Ishikawa (cell line): ENCODE measurements around the gene ST3GAL3.

Experiments used
- CEBPB ChIP-seq: IDR thresholded peaks from 2 replicates; pipeline ENCODE4 v1.6.1; 2012
- CREB1 ChIP-seq: IDR thresholded peaks from 2 replicates; pipeline ENCODE4 v1.6.1; 2012; ENCODE audit warnings: low read depth
- EGR1 ChIP-seq: IDR thresholded peaks from 2 replicates; pipeline ENCODE4 v1.6.1; 2012
- EP300 ChIP-seq: IDR thresholded peaks from 2 replicates; pipeline ENCODE4 v1.6.1; 2012; ENCODE audit warnings: borderline replicate concordance
- FOXM1 ChIP-seq: IDR thresholded peaks from 2 replicates; pipeline ENCODE4 v1.6.1; 2012; ENCODE audit warnings: low read depth, borderline replicate concordance
- NFIC ChIP-seq: IDR thresholded peaks from 2 replicates; pipeline ENCODE4 v1.6.1; 2012
- RAD21 ChIP-seq: IDR thresholded peaks from 2 replicates; pipeline ENCODE4 v1.6.1; 2012; ENCODE audit warnings: low read depth
- TAF1 ChIP-seq: IDR thresholded peaks from 2 replicates; pipeline ENCODE4 v1.6.1; 2012; ENCODE audit warnings: low read depth, mild to moderate bottlenecking
- TEAD4 ChIP-seq: IDR thresholded peaks from 2 replicates; pipeline ENCODE4 v1.6.1; 2012
- YY1 ChIP-seq: IDR thresholded peaks from 2 replicates; pipeline ENCODE4 v1.6.1; 2012; ENCODE audit warnings: low read depth
- ZBTB7A ChIP-seq: IDR thresholded peaks from 2 replicates; pipeline ENCODE4 v1.6.1; 2012; ENCODE audit warnings: low read depth
- TF ChIP-seq, protein P1 (sequence below): IDR thresholded peaks from 2 replicates; pipeline ENCODE4 v1.6.1; 2012
- TF ChIP-seq, protein P2 (sequence below): IDR thresholded peaks from 2 replicates; pipeline ENCODE4 v1.6.1; 2012; ENCODE audit warnings: low read depth, mild to moderate bottlenecking
- TF ChIP-seq, protein P3 (sequence below): IDR thresholded peaks from 2 replicates; pipeline ENCODE4 v1.6.1; 2012

DNA sequence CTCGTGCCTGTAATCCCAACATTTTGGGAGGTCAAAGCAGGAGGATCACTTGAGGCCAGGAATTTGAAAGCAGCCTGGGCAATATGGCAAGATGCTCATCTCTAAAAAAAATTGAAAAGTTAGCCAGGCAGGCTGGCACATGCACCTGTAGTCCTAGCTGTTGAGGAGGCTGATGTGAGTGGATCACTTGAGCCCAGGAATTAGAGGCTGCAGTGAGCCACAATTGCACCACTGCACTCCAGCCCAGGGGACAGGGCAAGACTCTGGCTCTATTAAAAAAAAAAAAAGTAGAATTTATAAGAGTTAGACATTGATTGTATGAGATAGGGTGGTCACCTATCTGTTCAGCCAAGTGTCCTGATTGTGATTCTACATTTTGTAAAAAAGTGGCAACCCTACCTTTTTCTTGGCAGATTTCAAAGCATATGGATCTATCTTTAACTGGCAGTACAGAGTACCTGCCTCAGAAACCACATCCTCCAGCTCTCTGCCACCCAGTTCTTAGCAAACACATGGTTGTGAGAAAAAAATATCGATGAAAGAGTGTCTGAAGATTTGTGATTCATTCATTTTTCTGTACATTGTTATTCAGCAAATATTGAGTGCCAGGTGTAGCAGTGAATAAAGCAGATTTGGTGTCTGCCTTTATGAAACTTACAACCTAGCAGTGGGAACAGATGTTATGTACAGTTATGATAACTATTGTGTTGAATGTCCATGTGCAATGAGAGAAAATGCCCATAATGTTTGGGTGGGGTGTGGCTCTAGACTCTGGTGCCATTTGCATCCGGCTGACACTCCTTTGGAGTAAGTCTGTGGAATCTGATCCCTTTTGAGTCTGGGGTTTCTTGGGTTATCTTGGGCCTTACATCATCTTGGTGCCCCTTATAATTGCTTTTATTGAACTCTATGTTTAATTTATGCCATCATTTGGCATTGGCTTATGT is 82.5 kb downstream of the ST3GAL3 start:
- TF ChIP-seq RAD21 (no peak), EP300 (no peak), TEAD4 (no peak), FOXM1 (no peak), NFIC (no peak), YY1 (no peak), ZBTB7A (no peak), EGR1 (no peak), CEBPB (no peak), TAF1 (no peak), CREB1 (no peak)
- TF ChIP-seq, protein P1, sequence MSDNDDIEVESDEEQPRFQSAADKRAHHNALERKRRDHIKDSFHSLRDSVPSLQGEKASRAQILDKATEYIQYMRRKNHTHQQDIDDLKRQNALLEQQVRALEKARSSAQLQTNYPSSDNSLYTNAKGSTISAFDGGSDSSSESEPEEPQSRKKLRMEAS = no peak
- TF ChIP-seq, protein P2, sequence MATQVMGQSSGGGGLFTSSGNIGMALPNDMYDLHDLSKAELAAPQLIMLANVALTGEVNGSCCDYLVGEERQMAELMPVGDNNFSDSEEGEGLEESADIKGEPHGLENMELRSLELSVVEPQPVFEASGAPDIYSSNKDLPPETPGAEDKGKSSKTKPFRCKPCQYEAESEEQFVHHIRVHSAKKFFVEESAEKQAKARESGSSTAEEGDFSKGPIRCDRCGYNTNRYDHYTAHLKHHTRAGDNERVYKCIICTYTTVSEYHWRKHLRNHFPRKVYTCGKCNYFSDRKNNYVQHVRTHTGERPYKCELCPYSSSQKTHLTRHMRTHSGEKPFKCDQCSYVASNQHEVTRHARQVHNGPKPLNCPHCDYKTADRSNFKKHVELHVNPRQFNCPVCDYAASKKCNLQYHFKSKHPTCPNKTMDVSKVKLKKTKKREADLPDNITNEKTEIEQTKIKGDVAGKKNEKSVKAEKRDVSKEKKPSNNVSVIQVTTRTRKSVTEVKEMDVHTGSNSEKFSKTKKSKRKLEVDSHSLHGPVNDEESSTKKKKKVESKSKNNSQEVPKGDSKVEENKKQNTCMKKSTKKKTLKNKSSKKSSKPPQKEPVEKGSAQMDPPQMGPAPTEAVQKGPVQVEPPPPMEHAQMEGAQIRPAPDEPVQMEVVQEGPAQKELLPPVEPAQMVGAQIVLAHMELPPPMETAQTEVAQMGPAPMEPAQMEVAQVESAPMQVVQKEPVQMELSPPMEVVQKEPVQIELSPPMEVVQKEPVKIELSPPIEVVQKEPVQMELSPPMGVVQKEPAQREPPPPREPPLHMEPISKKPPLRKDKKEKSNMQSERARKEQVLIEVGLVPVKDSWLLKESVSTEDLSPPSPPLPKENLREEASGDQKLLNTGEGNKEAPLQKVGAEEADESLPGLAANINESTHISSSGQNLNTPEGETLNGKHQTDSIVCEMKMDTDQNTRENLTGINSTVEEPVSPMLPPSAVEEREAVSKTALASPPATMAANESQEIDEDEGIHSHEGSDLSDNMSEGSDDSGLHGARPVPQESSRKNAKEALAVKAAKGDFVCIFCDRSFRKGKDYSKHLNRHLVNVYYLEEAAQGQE = no peak
- TF ChIP-seq, protein P3, sequence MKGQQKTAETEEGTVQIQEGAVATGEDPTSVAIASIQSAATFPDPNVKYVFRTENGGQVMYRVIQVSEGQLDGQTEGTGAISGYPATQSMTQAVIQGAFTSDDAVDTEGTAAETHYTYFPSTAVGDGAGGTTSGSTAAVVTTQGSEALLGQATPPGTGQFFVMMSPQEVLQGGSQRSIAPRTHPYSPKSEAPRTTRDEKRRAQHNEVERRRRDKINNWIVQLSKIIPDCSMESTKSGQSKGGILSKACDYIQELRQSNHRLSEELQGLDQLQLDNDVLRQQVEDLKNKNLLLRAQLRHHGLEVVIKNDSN = no peak
